Activated CD4-positive, alpha-beta memory T cell treated with anti-CD3 and anti-CD28 coated beads for 36 hours (primary cell): ENCODE data around the gene AGPAT4. TPM values are rescaled to one million over a fixed set of nuclear protein-coding genes. Genes with fewer than 3 reads are reported as not detected.
A peak's percentile ranks its signal among the peaks of the same experiment; 100 is the strongest.
"Not testable (repeated sequence)": the region's sequence is repeated elsewhere in the genome, so short reads cannot be mapped to it uniquely, and the experiment has no call there.

ENCODE experiments used
- CTCF ChIA-PET: fragments of 350-600 bp; sonication (Branson Sonifier 250); formaldehyde crosslinking; loops from one replicate; lab custom pipeline; 2021; ENCODE audit warnings: antibody characterized with exemption, inconsistent platforms; lab: Charles Lee
- POLR2A ChIA-PET: fragments of 350-600 bp; sonication (Branson Sonifier 250); formaldehyde crosslinking; loops from one replicate; lab custom pipeline; 2021; ENCODE audit warnings: antibody characterized with exemption; lab: Charles Lee
- DNase-seq: peaks from one replicate; pipeline ENCODE4 v3.0.0-alpha.2; 2020
- H3K27ac Mint-ChIP-seq: one replicate; pipeline ENCODE4 v1.8.0; 2021; ENCODE audit warnings: mixed read lengths
- H3K27me3 Mint-ChIP-seq: one replicate; pipeline ENCODE4 v1.8.0; 2021; ENCODE audit warnings: mixed read lengths
- H3K36me3 Mint-ChIP-seq: one replicate; pipeline ENCODE4 v1.8.0; 2021; ENCODE audit warnings: mixed read lengths
- H3K4me1 Mint-ChIP-seq: one replicate; pipeline ENCODE4 v1.8.0; 2021; ENCODE audit warnings: low read depth, mixed read lengths
- H3K4me3 Mint-ChIP-seq: one replicate; pipeline ENCODE4 v1.8.0; 2021; ENCODE audit warnings: mild to moderate bottlenecking, mixed read lengths
- H3K9me3 Mint-ChIP-seq: one replicate; pipeline ENCODE4 v1.8.0; 2021; ENCODE audit warnings: mixed read lengths
- intact Hi-C: fragments of 100-400 bp; cut with micrococcal nuclease; formaldehyde crosslinking; loops from one replicate; pipeline ENCODE4 v1.15.1; 2023
- total RNA-seq, 2 experiments: library from RNA; stranded (reverse); gene quantifications; one replicate each; pipeline ENCODE4 v1.2.3, GENCODE V29; 2021

Gene AGPAT4
- total RNA-seq, 2 experiments from 2014 or later = 4.7 to 5.6 TPM

DNA sequence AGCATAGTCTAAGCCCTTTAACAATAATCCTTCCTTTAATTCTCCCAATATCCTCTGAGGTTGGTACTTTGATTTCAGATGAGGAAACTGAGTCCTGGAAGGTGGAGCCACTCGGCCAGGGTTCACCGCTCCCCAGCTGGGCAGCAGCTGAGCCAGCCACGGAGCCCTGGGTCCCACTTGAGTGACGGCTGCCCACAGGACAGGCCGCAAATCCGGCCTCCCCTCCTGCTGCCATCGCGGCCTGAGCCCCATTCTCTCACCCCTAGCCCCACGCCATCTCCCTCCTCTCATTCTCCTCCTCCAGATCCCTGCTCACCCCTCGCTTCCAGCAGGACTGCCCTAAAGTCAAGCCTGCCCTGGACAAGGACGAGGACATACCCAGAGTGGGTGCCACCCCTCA lies 41.4 kb downstream of the AGPAT4 start:
- Mint-ChIP-seq H3K4me3 (no peak overlapping the region), H3K36me3 (peaks cover 3% of the 10 kb centered on the region), H3K4me1 (peaks cover 38% of the 10 kb centered on the region), H3K27ac (no peak overlapping the region), H3K27me3 (no peaks in the 10 kb centered on the region), H3K9me3 (no peaks in the 10 kb centered on the region)
- intact Hi-C loops = no loop called here
- CTCF ChIA-PET = no interaction called here
- POLR2A ChIA-PET = no interaction called here
- DNase-seq = no peak

DNA sequence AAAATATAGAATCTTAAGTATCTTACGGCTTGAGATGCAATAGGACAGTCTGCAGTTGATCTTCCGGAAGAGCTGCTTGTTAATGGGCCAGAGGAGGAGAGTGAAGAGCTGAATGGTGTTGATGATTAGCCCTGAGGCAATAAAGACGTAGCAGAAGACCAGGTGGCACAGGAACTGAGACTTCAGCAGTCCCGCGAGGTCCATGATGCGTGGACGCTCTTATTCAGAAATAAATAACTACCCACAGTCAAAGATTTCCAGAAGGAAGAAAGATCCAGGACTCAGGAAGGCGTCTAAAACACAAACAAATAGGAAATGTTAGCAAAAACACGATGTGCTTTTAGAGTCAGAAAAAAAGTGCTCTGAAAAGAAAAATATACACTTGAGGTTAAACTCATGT lies 41.9 kb downstream of the AGPAT4 start:
- ChIA-PET POLR2A (no interaction called here), CTCF (no interaction called here)
- H3K27ac Mint-ChIP-seq = no peak overlapping the region
- H3K4me3 Mint-ChIP-seq = no peak overlapping the region
- peaks cover 39% of the 10 kb centered on the region for H3K4me1 Mint-ChIP-seq
- H3K27me3 Mint-ChIP-seq = no peaks in the 10 kb centered on the region
- intact Hi-C loops = no loop called here
- H3K9me3 Mint-ChIP-seq = no peaks in the 10 kb centered on the region
- no peak for DNase-seq
- peaks cover 3% of the 10 kb centered on the region for H3K36me3 Mint-ChIP-seq

GRCh38 chr6:161230339-161230738 lies 43.5 kb downstream of the AGPAT4 start:
- H3K36me3 Mint-ChIP-seq = peaks cover 3% of the 10 kb centered on the region
- DNase-seq = no peak
- no peak overlapping the region for H3K27ac Mint-ChIP-seq
- no peaks in the 10 kb centered on the region for H3K9me3 Mint-ChIP-seq
- CTCF ChIA-PET = no interaction called here
- H3K4me3 Mint-ChIP-seq = no peak overlapping the region
- POLR2A ChIA-PET = no interaction called here
- peaks cover 41% of the 10 kb centered on the region for H3K4me1 Mint-ChIP-seq
- intact Hi-C loops = no loop called here
- no peaks in the 10 kb centered on the region for H3K27me3 Mint-ChIP-seq

DNA sequence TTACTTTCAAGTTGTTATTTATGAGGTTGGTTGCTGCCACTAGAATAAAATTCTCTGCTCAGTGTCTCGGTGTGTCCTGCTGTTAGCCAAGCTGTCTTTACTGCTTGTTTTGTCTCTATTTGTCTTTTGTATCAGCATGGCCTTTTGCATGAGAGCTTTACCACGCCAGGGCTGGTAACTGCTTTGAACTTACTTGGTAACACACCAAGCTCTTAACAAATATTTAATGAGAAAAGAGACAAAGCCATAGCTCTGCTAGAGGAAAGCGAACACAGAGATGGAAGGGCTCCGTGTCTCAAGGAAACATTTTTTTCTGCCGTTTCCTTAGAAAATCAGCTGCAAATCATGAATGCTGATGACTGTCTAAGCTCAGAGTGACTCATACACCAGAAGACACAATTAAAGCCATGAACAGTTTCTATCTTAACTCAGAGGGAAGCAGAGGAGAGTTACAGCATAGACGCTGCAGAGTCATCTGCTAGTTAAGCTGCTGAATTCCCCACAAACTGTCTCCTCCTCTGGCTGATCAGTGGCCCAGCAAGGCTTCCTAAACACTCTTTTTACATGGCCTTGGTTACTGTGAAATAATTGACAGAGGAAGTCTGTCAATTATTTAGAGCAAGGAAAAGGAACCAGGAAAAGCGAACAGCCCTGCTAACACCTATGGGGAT lies 44.8 kb downstream of the AGPAT4 start:
- ChIA-PET POLR2A (interaction anchor here (1.0 kb wide), 1 partner anchor 45 kb away, joined by 3 read pairs; the partner anchor contains the start of gene AGPAT4), CTCF (interaction anchor here (0.8 to 0.9 kb wide), 2 partner anchors 142 to 237 kb away, joined by 3 to 5 read pairs; no protein-coding TSS in a partner anchor)
- no peak overlapping the region for H3K4me3 Mint-ChIP-seq
- H3K27ac Mint-ChIP-seq = peak overlapping the region; percentile 71
- peaks cover 4% of the 10 kb centered on the region for H3K9me3 Mint-ChIP-seq
- H3K27me3 Mint-ChIP-seq = no peaks in the 10 kb centered on the region
- no peak for DNase-seq
- peaks cover 47% of the 10 kb centered on the region for H3K4me1 Mint-ChIP-seq
- intact Hi-C loops = loop anchor here (5.0 kb wide), 1 partner anchor 102 kb away; no protein-coding TSS in a partner anchor
- peaks cover 8% of the 10 kb centered on the region for H3K36me3 Mint-ChIP-seq

- intact Hi-C loops = loop anchor here (5.0 kb wide), 1 partner anchor 101 kb away; no protein-coding TSS in a partner anchor
- H3K36me3 Mint-ChIP-seq = peaks cover 8% of the 10 kb centered on the region
- CTCF ChIA-PET = no interaction called here
- DNase-seq = no peak
- H3K4me1 Mint-ChIP-seq = peaks cover 52% of the 10 kb centered on the region
- POLR2A ChIA-PET = no interaction called here
- H3K27me3 Mint-ChIP-seq = no peaks in the 10 kb centered on the region
- H3K27ac Mint-ChIP-seq = no peak overlapping the region
- no peak overlapping the region for H3K4me3 Mint-ChIP-seq
- peaks cover 4% of the 10 kb centered on the region for H3K9me3 Mint-ChIP-seq
Observed at GRCh38 chr6:161228096-161228495, 45.8 kb downstream of the AGPAT4 start.

DNA sequence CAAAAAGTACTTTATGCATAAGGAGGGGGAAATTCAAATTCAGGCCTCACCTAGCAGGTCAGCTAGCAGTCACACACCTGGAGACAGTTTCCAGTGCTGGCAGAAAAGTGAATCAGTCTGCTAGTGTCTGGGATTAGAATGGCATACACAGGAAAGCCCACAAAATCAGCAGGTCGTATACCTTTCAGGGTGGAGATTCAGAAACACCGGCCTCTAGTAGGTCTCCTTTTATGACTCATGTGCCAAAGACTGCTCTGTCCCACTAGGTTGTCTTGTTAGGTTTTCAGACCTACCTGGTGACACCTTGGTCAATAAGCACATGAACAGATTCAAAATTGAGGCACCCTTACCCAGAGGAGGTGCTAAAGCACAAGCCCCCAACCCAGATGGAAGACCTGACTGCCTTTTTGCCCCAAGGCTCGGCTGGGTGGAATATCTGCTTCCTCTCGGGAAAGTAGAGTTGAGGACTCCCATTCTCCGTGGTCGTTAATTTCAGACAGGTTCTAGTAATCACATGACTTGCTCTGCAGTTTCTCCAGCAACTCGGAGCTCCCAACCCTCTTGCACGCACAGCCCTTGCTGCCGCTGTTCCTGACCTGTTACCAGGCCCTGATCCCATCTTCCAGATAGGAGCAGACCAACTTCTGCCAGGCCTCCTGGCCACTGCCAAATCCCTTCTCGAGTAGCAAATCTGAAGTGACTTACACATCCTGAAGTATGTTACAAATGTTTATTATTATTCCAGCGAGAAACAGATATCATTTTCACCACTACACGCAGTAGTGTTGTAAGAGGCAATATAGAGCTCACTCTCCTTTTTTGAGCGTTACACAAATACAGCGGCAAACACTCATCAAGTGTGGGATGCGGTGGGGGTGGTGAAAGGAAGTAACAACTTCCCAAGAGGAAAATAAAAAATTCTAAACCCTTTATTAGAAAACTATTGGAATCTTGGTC lies 46.6 kb downstream of the AGPAT4 start:
- H3K27ac Mint-ChIP-seq = peak overlapping the region; percentile 60
- peaks cover 4% of the 10 kb centered on the region for H3K9me3 Mint-ChIP-seq
- ChIA-PET POLR2A (interaction anchor here (0.9 to 1.8 kb wide), 3 partner anchors 8 to 46 kb away, joined by 3 to 9 read pairs (median 3); partner anchors contain the start of gene AGPAT4), CTCF (interaction anchor here (1.0 to 1.1 kb wide), 2 partner anchors 146 to 297 kb away, joined by 3 to 4 read pairs; no protein-coding TSS in a partner anchor)
- H3K36me3 Mint-ChIP-seq = peaks cover 8% of the 10 kb centered on the region
- no peaks in the 10 kb centered on the region for H3K27me3 Mint-ChIP-seq
- intact Hi-C loops = loop anchor here (5.0 kb wide), 1 partner anchor 100 kb away; no protein-coding TSS in a partner anchor
- peaks cover 52% of the 10 kb centered on the region for H3K4me1 Mint-ChIP-seq
- no peak for DNase-seq
- H3K4me3 Mint-ChIP-seq = no peak overlapping the region

DNA sequence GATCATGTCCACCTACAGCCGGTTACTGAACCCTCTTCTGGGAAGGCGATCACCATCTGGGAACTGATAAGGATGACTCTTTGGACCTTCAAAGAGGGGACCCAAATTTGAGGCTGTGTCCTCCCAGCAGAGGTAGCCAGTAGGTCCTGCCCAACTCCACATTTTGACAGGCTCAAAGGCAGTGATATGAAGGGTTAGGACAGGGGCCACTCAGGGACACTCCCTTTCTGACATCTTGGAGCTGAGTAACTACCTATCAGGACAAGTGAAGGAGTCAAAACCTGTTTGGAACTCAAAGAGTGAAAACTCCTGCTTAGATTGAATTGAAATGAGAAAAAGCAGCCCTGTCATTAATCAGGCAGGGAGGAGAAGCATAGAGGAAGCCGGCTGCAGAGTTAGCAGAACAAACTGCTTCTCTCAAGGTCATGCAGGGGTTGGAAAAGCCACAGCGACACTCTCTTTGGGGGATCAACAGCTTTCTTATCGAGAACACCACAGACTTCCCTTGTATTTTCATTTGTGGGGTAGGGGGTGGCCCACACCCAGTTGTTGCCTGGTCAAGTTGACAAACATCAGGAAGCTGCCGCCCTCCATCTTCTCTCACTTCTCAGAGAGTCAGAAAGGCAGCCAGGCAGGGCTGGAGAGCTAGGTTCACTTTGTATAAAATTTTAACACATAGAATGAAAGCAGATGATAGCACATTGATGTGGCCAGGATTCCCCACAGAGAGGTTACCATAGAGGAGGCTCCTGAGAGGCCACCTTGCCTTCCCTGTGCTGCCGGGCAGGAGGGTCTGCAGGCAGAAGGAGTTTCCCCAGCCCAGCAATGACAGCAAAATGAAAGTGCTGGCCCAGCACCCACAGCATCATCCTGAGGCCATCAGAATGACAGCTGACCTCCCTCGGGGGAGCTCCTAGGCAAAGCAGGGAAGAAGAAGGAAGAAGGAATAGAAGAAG lies 47.6 kb downstream of the AGPAT4 start:
- H3K9me3 Mint-ChIP-seq = peaks cover 4% of the 10 kb centered on the region
- DNase-seq = peak; percentile 48
- H3K4me3 Mint-ChIP-seq = no peak overlapping the region
- ChIA-PET POLR2A (interaction anchor here (0.9 to 1.8 kb wide), 3 partner anchors 9 to 47 kb away, joined by 3 to 9 read pairs (median 3); partner anchors contain the start of gene AGPAT4), CTCF (interaction anchor here (1.0 to 1.1 kb wide), 3 partner anchors 10 to 296 kb away, joined by 3 to 4 read pairs (median 3); no protein-coding TSS in a partner anchor)
- H3K27me3 Mint-ChIP-seq = no peaks in the 10 kb centered on the region
- H3K27ac Mint-ChIP-seq = peak overlapping the region; percentile 60
- peaks cover 52% of the 10 kb centered on the region for H3K4me1 Mint-ChIP-seq
- peaks cover 8% of the 10 kb centered on the region for H3K36me3 Mint-ChIP-seq
- intact Hi-C loops = loop anchor here (1.0 to 5.0 kb wide), 3 partner anchors 10 to 99 kb away; no protein-coding TSS in a partner anchor

- Mint-ChIP-seq H3K27ac (no peak overlapping the region), H3K4me1 (peaks cover 52% of the 10 kb centered on the region), H3K36me3 (peaks cover 5% of the 10 kb centered on the region), H3K27me3 (no peaks in the 10 kb centered on the region), H3K4me3 (no peak overlapping the region), H3K9me3 (peaks cover 4% of the 10 kb centered on the region)
- POLR2A ChIA-PET = interaction anchor here (1.4 to 1.8 kb wide), 2 partner anchors 10 to 48 kb away, joined by 3 to 9 read pairs; partner anchors contain the start of gene AGPAT4
- CTCF ChIA-PET = interaction anchor here (1.0 kb wide), 1 partner anchor 10 kb away, joined by 3 read pairs; no protein-coding TSS in a partner anchor
- no peak for DNase-seq
- intact Hi-C loops = loop anchor here (1.0 to 5.0 kb wide), 3 partner anchors 11 to 98 kb away; no protein-coding TSS in a partner anchor
Observed at GRCh38 chr6:161225681-161226008, 48.2 kb downstream of the AGPAT4 start.

GRCh38 chr6:161224951-161225680 lies 48.7 kb downstream of the AGPAT4 start:
- CTCF ChIA-PET, H3K4me3 Mint-ChIP-seq, H3K9me3 Mint-ChIP-seq, POLR2A ChIA-PET, H3K36me3 Mint-ChIP-seq, H3K27ac Mint-ChIP-seq, H3K27me3 Mint-ChIP-seq: not testable (repeated sequence)
- DNase-seq = peak; percentile 16
- peaks cover 52% of the 10 kb centered on the region for H3K4me1 Mint-ChIP-seq
- intact Hi-C loops = loop anchor here (5.0 kb wide), 1 partner anchor 98 kb away; no protein-coding TSS in a partner anchor

DNA sequence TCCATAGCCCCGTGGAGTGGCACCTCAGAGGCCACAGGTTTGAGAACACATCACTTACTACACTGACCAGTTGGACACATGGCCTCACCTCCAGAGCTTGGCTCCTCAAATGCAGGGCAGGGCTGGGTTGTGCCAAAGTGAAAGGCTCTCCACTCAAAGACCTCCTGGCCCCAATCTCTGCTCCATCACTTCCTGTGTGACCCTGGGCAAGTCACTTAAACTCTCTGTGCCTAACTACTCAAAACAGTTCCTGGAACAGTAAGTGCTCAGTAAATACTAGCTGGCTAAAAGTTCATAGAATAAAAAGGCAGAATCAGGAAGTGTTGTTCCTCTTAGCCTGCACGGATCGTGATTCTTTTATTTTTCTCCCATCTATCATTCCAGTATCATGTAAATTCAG lies 50.2 kb downstream of the AGPAT4 start:
- no peaks in the 10 kb centered on the region for H3K27me3 Mint-ChIP-seq
- intact Hi-C loops = no loop called here
- POLR2A ChIA-PET = no interaction called here

More for the DNA sequence above, 50.2 kb downstream of the AGPAT4 start:
- no peak for DNase-seq
- Mint-ChIP-seq H3K4me3 (no peak overlapping the region), H3K4me1 (peaks cover 39% of the 10 kb centered on the region), H3K9me3 (peaks cover 4% of the 10 kb centered on the region), H3K27ac (no peak overlapping the region), H3K36me3 (peaks cover 5% of the 10 kb centered on the region)
- CTCF ChIA-PET = no interaction called here
